ENCODE data around the gene BCORL1. TPM values are rescaled to one million over a fixed set of nuclear protein-coding genes. Genes with fewer than 3 reads are reported as not detected.

BCORL1 gene
- total and polyA plus RNA-seq, 2 of the 4 experiments (the other 2 are of a cell fraction): 0.54 to 1.6 TPM

DNA sequence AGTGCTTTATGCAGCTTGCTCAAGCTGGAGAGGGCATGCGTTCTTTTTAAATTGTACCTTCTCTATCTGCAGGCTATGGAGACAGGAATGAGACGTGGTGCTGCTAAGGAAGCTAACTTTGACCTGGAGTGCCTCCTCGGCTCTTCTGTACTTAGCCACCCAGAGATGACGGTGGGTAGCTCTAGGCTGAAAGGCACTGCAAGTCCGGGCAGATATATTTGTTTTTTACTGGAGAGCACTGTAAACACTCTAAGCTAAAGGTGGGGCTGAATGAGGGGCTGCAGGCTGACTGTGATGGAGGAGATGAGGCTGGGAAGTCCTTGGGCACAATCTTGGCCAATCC is 115.7 kb downstream of the BCORL1 start:
- TF ChIP-seq MAFK (IDR thresholded peaks at IDR 0.05; ENCODE audit: low read depth, low read length): no peak
- TF ChIP-seq SMC3 (IDR thresholded peaks at IDR 0.05; ENCODE audit: low read depth, low read length): no peak
- no peak for TF ChIP-seq RAD21 (IDR thresholded peaks at IDR 0.05; ENCODE audit: low read length)
- no peak for TF ChIP-seq ELK1 (IDR thresholded peaks at IDR 0.05; ENCODE audit: borderline replicate concordance, low read depth, low read length)
- Histone ChIP-seq H3K36me3 (ENCODE audit: control insufficient read depth, insufficient read depth, low read length) (no peaks in the 10 kb centered on the region), H2BK5ac (ENCODE audit: low read depth, low read length, poor library complexity, severe bottlenecking) (no peak overlapping the region), H3K9me3 (ENCODE audit: control insufficient read depth, insufficient read depth, low read length) (no peaks in the 10 kb centered on the region), H2AFZ (replicated peaks; ENCODE audit: low read length, poor library complexity) (no peak overlapping the region), H3K79me1 (ENCODE audit: low read depth in 1 of 2, low read length in 2 of 2) (peaks cover 9 to 38% of the 10 kb centered on the region in 2 experiments), H2BK120ac (ENCODE audit: low read depth, low read length) (no peak overlapping the region), H3K14ac (replicated peaks; ENCODE audit: low read depth, low read length) (no peak overlapping the region), H3K56ac (ENCODE audit: extremely low read depth, insufficient read depth, low read length) (no peak overlapping the region), H4K20me1 (ENCODE audit: insufficient read depth, low read length) (peaks cover 23% of the 10 kb centered on the region), H3K4me1 (ENCODE audit: control insufficient read depth, insufficient read depth, low read length) (peaks cover 10% of the 10 kb centered on the region), H3K27ac (ENCODE audit: insufficient read depth, low read length) (no peak overlapping the region), H4K5ac (ENCODE audit: low read depth, low read length) (no peak overlapping the region), H2BK15ac (ENCODE audit: low read depth, low read length) (no peak overlapping the region), H3K18ac (ENCODE audit: low read depth, low read length) (no peak overlapping the region), H2AK5ac (ENCODE audit: low read depth, low read length) (no peak overlapping the region), H4K91ac (ENCODE audit: insufficient read depth, low read depth, low read length) (no peak overlapping the region), H3K4me3 (ENCODE audit: insufficient read depth, low read depth, low read length) (no peak overlapping the region), H3K27me3 (ENCODE audit: control insufficient read depth, insufficient read depth, low read length) (no peaks in the 10 kb centered on the region; the same call in 1 of the 2 replicates), H3K9ac (ENCODE audit: low read depth, low read length) (no peak overlapping the region), H3K9me1 (ENCODE audit: insufficient read depth, low read length) (peaks cover 12% of the 10 kb centered on the region), H3K4ac (ENCODE audit: low read depth, low read length) (no peak overlapping the region), H4K8ac (ENCODE audit: low read depth in 2 of 2, low read length in 2 of 2) (no peak overlapping the region), H2AK9ac (replicated peaks; ENCODE audit: low read depth, low read length, poor library complexity) (no peak overlapping the region), H2BK20ac (ENCODE audit: low read depth, low read length) (no peak overlapping the region), H3K23ac (ENCODE audit: low read depth, low read length) (no peak overlapping the region), H3K4me2 (ENCODE audit: low read depth, low read length) (no peak overlapping the region)
- DNase-seq (no peak), ATAC-seq (ENCODE audit: low read depth) (no peak)
- 75% methylated on average over 2 of the region's 5 CpGs; no CpG with 5 or more reads in 1 of the 2 experiments for WGBS, 2 experiments (ENCODE audit: extremely low coverage in 2 of 2, insufficient read length in 1 of 2)
- no TSS peak for BruUV-seq (replicated peaks)
- ChIA-PET CTCF (no interaction called here), POLR2A (ENCODE audit: unreplicated experiment) (no interaction called here)
- intact Hi-C loops (cut with micrococcal nuclease): no loop called here
- in situ Hi-C loops (cut with MboI; ENCODE audit: low sequenced_read_pairs): no loop called here
- dilution Hi-C loops (cut with HindIII; ENCODE audit: low sequenced_read_pairs, unreplicated experiment): no loop called here

Measured in IMR-90 (cell line).